Stimulated activated naive CD8-positive, alpha-beta T cell treated with anti-CD3 and anti-CD28 coated beads, Interleukin-15, amount 100 ng/mL, for 72 hours (primary cell): ENCODE measurements around the gene FUT6.

ENCODE experiments used
- ATAC-seq: fragments of 150-1000 bp; cut with Tn5 transposase; 2 replicates; pipeline ENCODE4 v1.10.0; 2021; ENCODE audit warnings: mild to moderate bottlenecking, moderate library complexity
- DNase-seq, 2 donors: peaks; one replicate each; pipeline ENCODE4 v3.0.0; 2021 to 2022
- H3K27ac Mint-ChIP-seq, 2 donors: one replicate each; pipeline ENCODE4 v1.8.0; 2022; ENCODE audit warnings: mild to moderate bottlenecking in 2 of 2, mixed read lengths in 2 of 2, moderate library complexity in 2 of 2
- H3K27me3 Mint-ChIP-seq: one replicate; pipeline ENCODE4 v1.8.0; 2022; ENCODE audit warnings: mixed read lengths
- H3K4me1 Mint-ChIP-seq: one replicate; pipeline ENCODE4 v1.8.0; 2022; ENCODE audit warnings: mild to moderate bottlenecking, mixed read lengths
- H3K4me3 Mint-ChIP-seq, 2 donors: one replicate each; pipeline ENCODE4 v1.8.0; 2022; ENCODE audit warnings: mild to moderate bottlenecking in 2 of 2, mixed read lengths in 2 of 2, moderate library complexity in 1 of 2
- H3K9me3 Mint-ChIP-seq, 2 donors: one replicate each; pipeline ENCODE4 v1.8.0; 2022; ENCODE audit warnings: mixed read lengths in 2 of 2

The FUT6 gene

GRCh38 chr19:5823579-5824281 lies 15.8 kb downstream of the FUT6 start:
- H3K4me3 Mint-ChIP-seq = no peak overlapping the region
- no peak overlapping the region for H3K27ac Mint-ChIP-seq
- H3K9me3 Mint-ChIP-seq = no peaks in the 10 kb centered on the region
- no peaks in the 10 kb centered on the region for H3K27me3 Mint-ChIP-seq
- peaks cover 21% of the 10 kb centered on the region for H3K4me1 Mint-ChIP-seq
- DNase-seq (no peak), ATAC-seq (no peak)

GRCh38 chr19:5822181-5822844 lies 17.2 kb downstream of the FUT6 start:
- Mint-ChIP-seq H3K9me3 (no peaks in the 10 kb centered on the region), H3K4me1 (peaks cover 13% of the 10 kb centered on the region), H3K27ac (no peak overlapping the region), H3K4me3 (no peak overlapping the region), H3K27me3 (no peaks in the 10 kb centered on the region)
- no peak for DNase-seq
- no peak for ATAC-seq

- no peak overlapping the region for H3K27ac Mint-ChIP-seq
- no peaks in the 10 kb centered on the region for H3K9me3 Mint-ChIP-seq
- peaks cover 6% of the 10 kb centered on the region for H3K4me1 Mint-ChIP-seq
- H3K27me3 Mint-ChIP-seq = peaks cover 7% of the 10 kb centered on the region
- DNase-seq (no peak), ATAC-seq (no peak)
- no peak overlapping the region for H3K4me3 Mint-ChIP-seq
These were observed 17.9 kb downstream of the FUT6 start for GRCh38 chr19:5821521-5822180.

- Mint-ChIP-seq H3K4me1 (no peaks in the 10 kb centered on the region), H3K4me3 (no peak overlapping the region), H3K27me3 (peaks cover 7% of the 10 kb centered on the region), H3K27ac (no peak overlapping the region), H3K9me3 (no peaks in the 10 kb centered on the region)
- ATAC-seq (no peak), DNase-seq (no peak)
These were observed 18.7 kb downstream of the FUT6 start for GRCh38 chr19:5820785-5821184.

GRCh38 chr19:5818594-5818993 lies 20.9 kb downstream of the FUT6 start:
- H3K4me1 Mint-ChIP-seq = no peaks in the 10 kb centered on the region
- DNase-seq (no peak), ATAC-seq (no peak)
- no peaks in the 10 kb centered on the region for H3K9me3 Mint-ChIP-seq
- H3K27me3 Mint-ChIP-seq = peaks cover 7% of the 10 kb centered on the region
- no peak overlapping the region for H3K4me3 Mint-ChIP-seq
- H3K27ac Mint-ChIP-seq = no peak overlapping the region

GRCh38 chr19:5817218-5817617 lies 22.3 kb downstream of the FUT6 start:
- Mint-ChIP-seq H3K27ac (no peak overlapping the region), H3K4me1 (no peaks in the 10 kb centered on the region), H3K27me3 (peaks cover 7% of the 10 kb centered on the region), H3K9me3 (no peaks in the 10 kb centered on the region), H3K4me3 (no peak overlapping the region)
- DNase-seq (no peak), ATAC-seq (no peak)

- Mint-ChIP-seq H3K27me3 (peaks cover 7% of the 10 kb centered on the region), H3K27ac (no peak overlapping the region), H3K9me3 (no peaks in the 10 kb centered on the region), H3K4me1 (no peaks in the 10 kb centered on the region), H3K4me3 (no peak overlapping the region)
- ATAC-seq (no peak), DNase-seq (no peak)
These were observed 24.7 kb downstream of the FUT6 start for GRCh38 chr19:5814852-5815246.

GRCh38 chr19:5814123-5814851 lies 25.2 kb downstream of the FUT6 start:
- ATAC-seq (no peak), DNase-seq (no peak)
- peaks cover 7% of the 10 kb centered on the region for H3K27me3 Mint-ChIP-seq
- H3K9me3 Mint-ChIP-seq = no peaks in the 10 kb centered on the region
- no peak overlapping the region for H3K27ac Mint-ChIP-seq
- H3K4me1 Mint-ChIP-seq = no peaks in the 10 kb centered on the region
- no peak overlapping the region for H3K4me3 Mint-ChIP-seq

- Mint-ChIP-seq H3K9me3 (no peaks in the 10 kb centered on the region), H3K4me1 (peaks cover under 1% of the 10 kb centered on the region), H3K27ac (no peak overlapping the region), H3K4me3 (no peak overlapping the region), H3K27me3 (peaks cover 10% of the 10 kb centered on the region)
- ATAC-seq = no peak
- DNase-seq = no peak
These were observed 28.4 kb downstream of the FUT6 start for GRCh38 chr19:5811117-5811516.

- Mint-ChIP-seq H3K4me3 (no peak overlapping the region), H3K27me3 (peaks cover 21% of the 10 kb centered on the region), H3K27ac (no peak overlapping the region), H3K4me1 (peaks cover 11% of the 10 kb centered on the region), H3K9me3 (no peaks in the 10 kb centered on the region)
- ATAC-seq (no peak), DNase-seq (no peak)
These were observed 30.0 kb downstream of the FUT6 start for GRCh38 chr19:5809469-5809868.

- DNase-seq (no peak), ATAC-seq (no peak)
- Mint-ChIP-seq H3K27ac (no peak overlapping the region), H3K4me3 (no peak overlapping the region), H3K27me3 (peaks cover 25% of the 10 kb centered on the region), H3K4me1 (peaks cover 15% of the 10 kb centered on the region), H3K9me3 (no peaks in the 10 kb centered on the region)
These were observed 30.4 kb downstream of the FUT6 start for GRCh38 chr19:5809053-5809452.

GRCh38 chr19:5808120-5808816 lies 31.2 kb downstream of the FUT6 start:
- Mint-ChIP-seq H3K27me3 (peaks cover 28% of the 10 kb centered on the region), H3K27ac (no peak overlapping the region), H3K4me3 (no peak overlapping the region), H3K4me1 (peaks cover 23% of the 10 kb centered on the region), H3K9me3 (no peaks in the 10 kb centered on the region)
- no peak for ATAC-seq
- no peak for DNase-seq

GRCh38 chr19:5806905-5807304 lies 32.6 kb downstream of the FUT6 start:
- Mint-ChIP-seq H3K27ac (no peak overlapping the region), H3K4me3 (no peak overlapping the region), H3K4me1 (peaks cover 36% of the 10 kb centered on the region), H3K27me3 (peaks cover 39% of the 10 kb centered on the region), H3K9me3 (no peaks in the 10 kb centered on the region)
- DNase-seq = no peak
- ATAC-seq = no peak

- H3K4me1 Mint-ChIP-seq = peaks cover 40% of the 10 kb centered on the region
- H3K4me3 Mint-ChIP-seq = peak overlapping the region; percentile 29 to 77
- H3K27me3 Mint-ChIP-seq = peaks cover 44% of the 10 kb centered on the region
- no peak overlapping the region for H3K27ac Mint-ChIP-seq
- DNase-seq (no peak), ATAC-seq (no peak)
- no peaks in the 10 kb centered on the region for H3K9me3 Mint-ChIP-seq
These were observed 33.4 kb downstream of the FUT6 start for GRCh38 chr19:5806133-5806489.

GRCh38 chr19:5805462-5806132 lies 33.9 kb downstream of the FUT6 start:
- DNase-seq = peak; percentile 70 to 74
- H3K27ac Mint-ChIP-seq = peak overlapping the region in 1 of 2 donors; percentile 61
- peaks cover 49% of the 10 kb centered on the region for H3K27me3 Mint-ChIP-seq
- H3K9me3 Mint-ChIP-seq = no peaks in the 10 kb centered on the region
- peak; percentile 35 for ATAC-seq
- H3K4me3 Mint-ChIP-seq = peak overlapping the region; percentile 72 to 77
- H3K4me1 Mint-ChIP-seq = peaks cover 42% of the 10 kb centered on the region
